Measurements from ENCODE around the gene GPR161. TPM values are rescaled to one million over a fixed set of nuclear protein-coding genes. Genes with fewer than 3 reads are reported as not detected.
A peak's percentile ranks its signal among the peaks of the same experiment; 100 is the strongest.

Gene GPR161
- total and polyA plus RNA-seq, 2 of the 13 experiments (the other 11 are each of a cell fraction or from before 2014, with no cell fraction given) = 0.13 to 0.35 TPM

GRCh38 chr1:168178638-168179437 is 42.1 kb upstream of the GPR161 start, which contains the start of gene TIPRL (continued):
- no peak for TF ChIP-seq SP1 (IDR thresholded peaks at IDR 0.05)
- peak; percentile 68 for TF ChIP-seq SP1 (CRISPR knock-in tag; IDR thresholded peaks at IDR 0.05)
- TF ChIP-seq ZNF770 (CRISPR knock-in tag; IDR thresholded peaks at IDR 0.05) = peak; percentile 30; the same call in 1 of the 2 replicates
- TF ChIP-seq MAFG (CRISPR knock-in tag; IDR thresholded peaks at IDR 0.05) = no peak
- TF ChIP-seq PHB2 (IDR thresholded peaks at IDR 0.05; ENCODE audit: partially characterized antibody) = no peak
- TF ChIP-seq XRCC5 (optimal IDR thresholded peaks at IDR 0.05; ENCODE audit: low read length) = peak; percentile 73
- TF ChIP-seq ZNF891 (CRISPR knock-in tag; IDR thresholded peaks at IDR 0.05) = peak; percentile 92
- no peak for TF ChIP-seq MED13 (CRISPR knock-in tag; IDR thresholded peaks at IDR 0.05)
- TF ChIP-seq PCBP1 (IDR thresholded peaks at IDR 0.05; ENCODE audit: borderline replicate concordance, low read depth, low read length) = no peak
- TF ChIP-seq ZNF329 (CRISPR knock-in tag; IDR thresholded peaks at IDR 0.05; ENCODE audit: low read depth) = no peak
- no peak for TF ChIP-seq ZNF576 (CRISPR knock-in tag; IDR thresholded peaks at IDR 0.05)
- TF ChIP-seq RAD21 (CRISPR knock-in tag; IDR thresholded peaks at IDR 0.05) = peak; percentile 74
- TF ChIP-seq GABPA (IDR thresholded peaks at IDR 0.05; ENCODE audit: low read depth, low read length) = peak; percentile 85
- peak; percentile 96 for TF ChIP-seq GABPA (CRISPR knock-in tag; IDR thresholded peaks at IDR 0.05; ENCODE audit: low read depth)
- TF ChIP-seq ZNF543 (CRISPR knock-in tag; IDR thresholded peaks at IDR 0.05) = 0 out of 2 replicates have a peak, but pooled peaks have one; percentile 8
- 0 out of 2 replicates have a peak, but pooled peaks have one; percentile 10 for TF ChIP-seq ZNF503 (CRISPR knock-in tag; IDR thresholded peaks at IDR 0.05)
- no peak for TF ChIP-seq SMARCC2 (IDR thresholded peaks at IDR 0.05)
- peak; percentile 89 for TF ChIP-seq ZNF839 (CRISPR knock-in tag; IDR thresholded peaks at IDR 0.05; ENCODE audit: borderline replicate concordance)
- TF ChIP-seq NCOA1 (CRISPR knock-in tag; IDR thresholded peaks at IDR 0.05) = 0 out of 2 replicates have a peak, but pooled peaks have one; percentile 14
- TF ChIP-seq RXRA (CRISPR knock-in tag; IDR thresholded peaks at IDR 0.05) = peak; percentile 48
- TF ChIP-seq NKX3-1 (CRISPR knock-in tag; IDR thresholded peaks at IDR 0.05) = no peak
- TF ChIP-seq, protein P1, sequence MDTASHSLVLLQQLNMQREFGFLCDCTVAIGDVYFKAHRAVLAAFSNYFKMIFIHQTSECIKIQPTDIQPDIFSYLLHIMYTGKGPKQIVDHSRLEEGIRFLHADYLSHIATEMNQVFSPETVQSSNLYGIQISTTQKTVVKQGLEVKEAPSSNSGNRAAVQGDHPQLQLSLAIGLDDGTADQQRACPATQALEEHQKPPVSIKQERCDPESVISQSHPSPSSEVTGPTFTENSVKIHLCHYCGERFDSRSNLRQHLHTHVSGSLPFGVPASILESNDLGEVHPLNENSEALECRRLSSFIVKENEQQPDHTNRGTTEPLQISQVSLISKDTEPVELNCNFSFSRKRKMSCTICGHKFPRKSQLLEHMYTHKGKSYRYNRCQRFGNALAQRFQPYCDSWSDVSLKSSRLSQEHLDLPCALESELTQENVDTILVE (CRISPR knock-in tag; IDR thresholded peaks at IDR 0.05) = peak; percentile 89
- no peak for TF ChIP-seq ZNF674 (CRISPR knock-in tag; IDR thresholded peaks at IDR 0.05; ENCODE audit: low read depth)
- peak; percentile 52; the same call in 1 of the 2 replicates for TF ChIP-seq KAT7 (CRISPR knock-in tag; IDR thresholded peaks at IDR 0.05; ENCODE audit: borderline replicate concordance)
- peak; percentile 81; the same call in 1 of the 2 replicates for TF ChIP-seq JUN (CRISPR knock-in tag; IDR thresholded peaks at IDR 0.05)
- peak; percentile 46; the same call in 1 of the 2 replicates for TF ChIP-seq ZNF850 (CRISPR knock-in tag; conservative IDR thresholded peaks at IDR 0.05)
- TF ChIP-seq YEATS2 (CRISPR knock-in tag; IDR thresholded peaks at IDR 0.05; ENCODE audit: borderline replicate concordance) = peak; percentile 91; the same call in 1 of the 2 replicates
